GM21619 (cell line): ENCODE measurements around the gene GATAD2B.
"Not testable (repeated sequence)": the region's sequence is repeated elsewhere in the genome, so short reads cannot be mapped to it uniquely, and the experiment has no call there.

Experiments
- ATAC-seq: cut with Tn5 transposase; IDR thresholded peaks from one replicate; pipeline ENCODE4 v1.9.1; 2021; ENCODE audit not compliant: unreplicated experiment

GATAD2B gene

GRCh38 chr1:153844349-153844748 lies 78.4 kb downstream of the GATAD2B start:
- ATAC-seq = not testable (repeated sequence)

GRCh38 chr1:153842006-153842471 lies 80.7 kb downstream of the GATAD2B start:
- ATAC-seq = peak; percentile 72

GRCh38 chr1:153841463-153841994 lies 81.2 kb downstream of the GATAD2B start:
- no peak for ATAC-seq

- ATAC-seq = not testable (repeated sequence)
Observed at GRCh38 chr1:153840774-153841173, 82.0 kb downstream of the GATAD2B start.

GRCh38 chr1:153833968-153834367 lies 88.8 kb downstream of the GATAD2B start:
- ATAC-seq = not testable (repeated sequence)

- ATAC-seq = no peak
Observed at GRCh38 chr1:153833171-153833570, 89.6 kb downstream of the GATAD2B start.

- ATAC-seq = no peak
Observed at GRCh38 chr1:153832293-153832692, 90.5 kb downstream of the GATAD2B start.

- no peak for ATAC-seq
Observed at GRCh38 chr1:153831026-153831425, 91.7 kb downstream of the GATAD2B start.

GRCh38 chr1:153827168-153827964 lies 95.4 kb downstream of the GATAD2B start:
- no peak for ATAC-seq

GRCh38 chr1:153818876-153819275 lies 103.9 kb downstream of the GATAD2B start:
- no peak for ATAC-seq

GRCh38 chr1:153816283-153816889 lies 106.4 kb downstream of the GATAD2B start:
- ATAC-seq = no peak

- ATAC-seq = no peak
Observed at GRCh38 chr1:153805886-153806719, 116.7 kb downstream of the GATAD2B start.

- peak; percentile 94 for ATAC-seq
Observed at GRCh38 chr1:153805042-153805745, 117.6 kb downstream of the GATAD2B start.

- ATAC-seq = no peak
Observed at GRCh38 chr1:153804112-153804511, 118.7 kb downstream of the GATAD2B start.

- ATAC-seq = no peak
Observed at GRCh38 chr1:153803470-153804056, 119.2 kb downstream of the GATAD2B start.

- ATAC-seq = no peak
Observed at GRCh38 chr1:153801786-153802697, 120.7 kb downstream of the GATAD2B start.

GRCh38 chr1:153801028-153801625 lies 121.6 kb downstream of the GATAD2B start:
- no peak for ATAC-seq

- no peak for ATAC-seq
Observed at GRCh38 chr1:153800516-153800915, 122.3 kb downstream of the GATAD2B start.
